ENCODE data around the gene CLEC19A.

The CLEC19A gene

GRCh38 chr16:19356024-19356952, 70.8 kb downstream of the CLEC19A start:
- TF ChIP-seq CTCF (IDR thresholded peaks at IDR 0.05; ENCODE audit: extremely low read depth, insufficient read depth, missing control alignments) = no peak
- no peak for DNase-seq (ENCODE audit: low spot score)
- in situ Hi-C loops (cut with MboI; ENCODE audit: low pct_unique_long_range_greater_than_20kb, low sequenced_read_pairs, unreplicated experiment) = no loop called here

GRCh38 chr16:19359556-19359955, 74.0 kb downstream of the CLEC19A start:
- DNase-seq (ENCODE audit: low spot score) = no peak
- TF ChIP-seq CTCF (IDR thresholded peaks at IDR 0.05; ENCODE audit: extremely low read depth, insufficient read depth, missing control alignments) = no peak
- in situ Hi-C loops (cut with MboI; ENCODE audit: low pct_unique_long_range_greater_than_20kb, low sequenced_read_pairs, unreplicated experiment) = no loop called here
